H9 (cell line): ENCODE results near the gene VTCN1. TPM values are rescaled to one million over a fixed set of nuclear protein-coding genes. Genes with fewer than 3 reads are reported as not detected.

Experiments
- DNase-seq: peaks from one replicate; pipeline ENCODE4 v3.0.0-alpha.2; 2017
- H2AFZ ChIP-seq: one replicate; pipeline ENCODE4 v1.6.1; 2013; ENCODE audit warnings: mild to moderate bottlenecking, low read length, control low read depth, moderate library complexity
- H2AK5ac ChIP-seq: 2 replicates; pipeline ENCODE4 v1.6.1; 2013; ENCODE audit warnings: low read length, control low read depth, mixed read lengths; ENCODE audit not compliant: insufficient read length
- H2BK120ac ChIP-seq: one replicate; pipeline ENCODE4 v1.6.1; 2013; ENCODE audit warnings: low read depth, mild to moderate bottlenecking, low read length, control low read depth, inconsistent platforms; ENCODE audit not compliant: poor library complexity, severe bottlenecking
- H2BK12ac ChIP-seq: 2 replicates; pipeline ENCODE4 v1.6.1; 2013; ENCODE audit warnings: low read length, control low read depth, mixed read lengths, low read depth; ENCODE audit not compliant: insufficient read length
- H2BK15ac ChIP-seq: 2 replicates; pipeline ENCODE4 v1.6.1; 2013; ENCODE audit warnings: low read depth, low read length, control low read depth
- H2BK20ac ChIP-seq: one replicate; pipeline ENCODE4 v1.6.1; 2013; ENCODE audit warnings: low read depth, mild to moderate bottlenecking, low read length, control low read depth, inconsistent platforms; ENCODE audit not compliant: poor library complexity, severe bottlenecking
- H2BK5ac ChIP-seq: 2 replicates; pipeline ENCODE4 v1.6.1; 2013; ENCODE audit warnings: low read length, control low read depth, mixed read lengths; ENCODE audit not compliant: insufficient read length
- H3K14ac ChIP-seq: 2 replicates; pipeline ENCODE4 v1.6.1; 2013; ENCODE audit warnings: low read length, control low read depth; ENCODE audit not compliant: insufficient read depth
- H3K18ac ChIP-seq: 2 replicates; pipeline ENCODE4 v1.6.1; 2013; ENCODE audit warnings: low read depth, mild to moderate bottlenecking, mixed read lengths, low read length, control low read depth; ENCODE audit not compliant: insufficient read length
- H3K23ac ChIP-seq: 2 replicates; pipeline ENCODE4 v1.6.1; 2013; ENCODE audit warnings: low read length, control low read depth, mixed read lengths, low read depth; ENCODE audit not compliant: insufficient read length
- H3K23me2 ChIP-seq: 2 replicates; pipeline ENCODE4 v1.6.1; 2013; ENCODE audit warnings: low read depth, mild to moderate bottlenecking, mixed read lengths, low read length, control low read depth; ENCODE audit not compliant: insufficient read length, poor library complexity, severe bottlenecking
- H3K27ac ChIP-seq: 2 replicates; pipeline ENCODE4 v1.5.1; 2013; ENCODE audit warnings: low read length, control low read depth, mixed read lengths, low read depth; ENCODE audit not compliant: insufficient read length
- H3K27me3 ChIP-seq: 2 replicates; pipeline ENCODE4 v1.6.1; 2013; ENCODE audit warnings: low read length, control low read depth, inconsistent platforms; ENCODE audit not compliant: insufficient read depth
- H3K4ac ChIP-seq: 2 replicates; pipeline ENCODE4 v1.6.1; 2013; ENCODE audit warnings: low read depth, mild to moderate bottlenecking, control low read depth, inconsistent platforms, low read length, moderate library complexity
- H3K4me1 ChIP-seq: 2 replicates; pipeline ENCODE4 v1.6.1; 2013; ENCODE audit warnings: low read length, control low read depth, inconsistent platforms; ENCODE audit not compliant: insufficient read depth
- H3K4me2 ChIP-seq: 2 replicates; pipeline ENCODE4 v1.6.1; 2013; ENCODE audit warnings: low read length, control low read depth, mixed read lengths; ENCODE audit not compliant: insufficient read length, insufficient read depth
- H3K56ac ChIP-seq: 2 replicates; pipeline ENCODE4 v1.6.1; 2013; ENCODE audit warnings: low read depth, mild to moderate bottlenecking, mixed read lengths, low read length, control low read depth; ENCODE audit not compliant: insufficient read length
- H3K79me1 ChIP-seq: 2 replicates; pipeline ENCODE4 v1.6.1; 2013; ENCODE audit warnings: low read depth, mild to moderate bottlenecking, moderate library complexity, low read length, control low read depth, inconsistent platforms; ENCODE audit not compliant: insufficient read depth, poor library complexity, severe bottlenecking
- H3K79me2 ChIP-seq: 2 replicates; pipeline ENCODE4 v1.6.1; 2013; ENCODE audit warnings: low read length, control low read depth, inconsistent platforms; ENCODE audit not compliant: insufficient read depth
- H3K9ac ChIP-seq: 2 replicates; pipeline ENCODE4 v1.6.1; 2013; ENCODE audit warnings: low read length, control low read depth, mixed read lengths; ENCODE audit not compliant: insufficient read length; ENCODE audit errors: extremely low read depth
- H3K9me3 ChIP-seq: one replicate; pipeline ENCODE4 v1.6.1; 2013; ENCODE audit warnings: low read depth, low read length, inconsistent platforms; ENCODE audit not compliant: control insufficient read depth
- H3T11ph ChIP-seq: one replicate; pipeline ENCODE4 v1.6.1; 2013; ENCODE audit warnings: mild to moderate bottlenecking, low read length, control low read depth, inconsistent platforms
- H4K20me1 ChIP-seq: one replicate; pipeline ENCODE4 v1.6.1; 2013; ENCODE audit not compliant: control insufficient read depth, insufficient read length, insufficient read depth
- H4K5ac ChIP-seq: 2 replicates; pipeline ENCODE4 v1.6.1; 2013; ENCODE audit warnings: low read depth, mild to moderate bottlenecking, mixed read lengths, low read length, control low read depth; ENCODE audit not compliant: insufficient read length
- H4K8ac ChIP-seq: replicated peaks from 2 replicates; pipeline ENCODE4 v1.6.1; 2013; ENCODE audit warnings: low read length, control low read depth, mixed read lengths, low read depth; ENCODE audit not compliant: insufficient read length
- H4K91ac ChIP-seq: 2 replicates; pipeline ENCODE4 v1.6.1; 2013; ENCODE audit warnings: low read depth, mild to moderate bottlenecking, moderate library complexity, mixed read lengths, low read length, control low read depth; ENCODE audit not compliant: insufficient read length
- H3K27ac Mint-ChIP-seq, 3 experiments: 2 replicates in 2 of 3; 3 replicates in 1 of 3; pipeline ENCODE4 v1.8.0; 2020 to 2021; ENCODE audit warnings: mixed read lengths in 3 of 3, mild to moderate bottlenecking in 1 of 3, moderate library complexity in 1 of 3
- H3K27me3 Mint-ChIP-seq: 2 replicates; pipeline ENCODE4 v1.8.0; 2021; ENCODE audit warnings: low read depth, mild to moderate bottlenecking, moderate library complexity, mixed read lengths
- H3K36me3 Mint-ChIP-seq, 3 experiments: 2 replicates in 2 of 3; 3 replicates in 1 of 3; pipeline ENCODE4 v1.8.0; 2020 to 2021; ENCODE audit warnings: low read depth in 3 of 3, mixed read lengths in 3 of 3; ENCODE audit not compliant: insufficient read depth in 1 of 3
- H3K4me1 Mint-ChIP-seq, 2 experiments: 2 replicates each; pipeline ENCODE4 v1.8.0; 2020; ENCODE audit warnings: mixed read lengths in 2 of 2
- H3K4me3 Mint-ChIP-seq, 2 experiments: 2 replicates in 1 of 2; 3 replicates in 1 of 2; pipeline ENCODE4 v1.8.0; 2020 to 2021; ENCODE audit warnings: mild to moderate bottlenecking in 2 of 2, mixed read lengths in 2 of 2, moderate library complexity in 1 of 2
- H3K9me3 Mint-ChIP-seq, 2 experiments: 2 replicates in 1 of 2; 3 replicates in 1 of 2; pipeline ENCODE4 v1.8.0; 2020; ENCODE audit warnings: mild to moderate bottlenecking in 2 of 2, mixed read lengths in 2 of 2, moderate library complexity in 1 of 2
- WGBS: extraction: QIAGEN DNeasy Blood & Tissue Kit; methylation state at CpG from one replicate; pipeline ENCODE4 v1.1.7; 2013; ENCODE audit warnings: missing lambda C conversion rate, low lambda C conversion rate, mixed read lengths; ENCODE audit not compliant: insufficient read length; ENCODE audit errors: extremely low coverage; 5-methylcytosine and 5-hydroxymethylcytosine counted together
- total RNA-seq: library from RNA; stranded (reverse); gene quantifications from 2 replicates; pipeline ENCODE4 v1.2.1, GENCODE V29; 2021
- TF ChIP-seq, protein P1 (sequence below): fragments of 200-600 bp; sonication (generic); conservative IDR thresholded peaks from 3 replicates; pipeline ENCODE4 v1.8.0; 2021; ENCODE audit warnings: antibody characterized with exemption, mild to moderate bottlenecking

The VTCN1 gene
- total RNA-seq, 1 experiment from 2014 or later: 0.33 TPM

DNA sequence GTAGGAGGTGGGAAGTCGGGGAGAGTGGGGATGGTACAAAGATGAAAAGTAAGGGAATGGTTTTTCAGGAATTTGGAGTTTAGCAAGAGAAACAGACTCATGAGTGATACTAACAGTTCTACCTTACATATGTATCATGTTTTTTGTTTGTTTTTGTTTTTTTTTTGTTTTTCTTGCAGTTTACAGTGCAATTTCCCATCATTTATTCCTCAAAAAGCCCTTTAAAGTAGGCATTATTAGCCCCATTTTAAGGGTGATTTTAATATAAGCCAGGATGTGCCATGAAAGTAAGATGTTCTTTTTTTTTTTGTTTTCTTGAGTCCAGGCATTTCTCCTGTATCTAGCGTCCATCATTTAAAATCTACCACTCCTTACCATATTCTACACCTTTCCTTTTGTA lies 75.4 kb downstream of the VTCN1 start:
- H3K4me1 Mint-ChIP-seq: peaks cover 39 to 48% of the 10 kb centered on the region in 2 experiments

More for the DNA sequence above, 75.4 kb downstream of the VTCN1 start:
- H3K79me1 ChIP-seq: no peaks in the 10 kb centered on the region
- H4K8ac ChIP-seq: no peak overlapping the region
- H3K27ac Mint-ChIP-seq: peak overlapping the region in 1 of 3 experiments; percentile 95; a peak in 3 of 7 replicates
- no peaks in the 10 kb centered on the region for H3K9me3 Mint-ChIP-seq
- H2BK20ac ChIP-seq: no peak overlapping the region
- H3K18ac ChIP-seq: no peak overlapping the region
- H4K20me1 ChIP-seq: no peaks in the 10 kb centered on the region
- no peak overlapping the region for H2BK15ac ChIP-seq
- H2AFZ ChIP-seq: no peak overlapping the region
- H3K27me3 Mint-ChIP-seq: no peaks in the 10 kb centered on the region
- no peak overlapping the region for H3K27ac ChIP-seq
- H2AK5ac ChIP-seq: no peak overlapping the region
- no peaks in the 10 kb centered on the region; the same call in 1 of the 2 replicates for H3K4me1 ChIP-seq
- H2BK12ac ChIP-seq: no peak overlapping the region
- no peak overlapping the region for H4K5ac ChIP-seq
- H3K4ac ChIP-seq: no peak overlapping the region
- H3K9ac ChIP-seq: no peak overlapping the region
- no peak overlapping the region for H2BK120ac ChIP-seq
- TF ChIP-seq, protein P1, sequence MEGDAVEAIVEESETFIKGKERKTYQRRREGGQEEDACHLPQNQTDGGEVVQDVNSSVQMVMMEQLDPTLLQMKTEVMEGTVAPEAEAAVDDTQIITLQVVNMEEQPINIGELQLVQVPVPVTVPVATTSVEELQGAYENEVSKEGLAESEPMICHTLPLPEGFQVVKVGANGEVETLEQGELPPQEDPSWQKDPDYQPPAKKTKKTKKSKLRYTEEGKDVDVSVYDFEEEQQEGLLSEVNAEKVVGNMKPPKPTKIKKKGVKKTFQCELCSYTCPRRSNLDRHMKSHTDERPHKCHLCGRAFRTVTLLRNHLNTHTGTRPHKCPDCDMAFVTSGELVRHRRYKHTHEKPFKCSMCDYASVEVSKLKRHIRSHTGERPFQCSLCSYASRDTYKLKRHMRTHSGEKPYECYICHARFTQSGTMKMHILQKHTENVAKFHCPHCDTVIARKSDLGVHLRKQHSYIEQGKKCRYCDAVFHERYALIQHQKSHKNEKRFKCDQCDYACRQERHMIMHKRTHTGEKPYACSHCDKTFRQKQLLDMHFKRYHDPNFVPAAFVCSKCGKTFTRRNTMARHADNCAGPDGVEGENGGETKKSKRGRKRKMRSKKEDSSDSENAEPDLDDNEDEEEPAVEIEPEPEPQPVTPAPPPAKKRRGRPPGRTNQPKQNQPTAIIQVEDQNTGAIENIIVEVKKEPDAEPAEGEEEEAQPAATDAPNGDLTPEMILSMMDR: no peak
- no peak overlapping the region for H2BK5ac ChIP-seq
- no peak overlapping the region for H3K14ac ChIP-seq
- H3K4me3 Mint-ChIP-seq: no peak overlapping the region; a peak in 1 of 5 replicates
- H3T11ph ChIP-seq: no peak overlapping the region
- no peak for DNase-seq
- no peaks in the 10 kb centered on the region for H3K9me3 ChIP-seq
- no peaks in the 10 kb centered on the region for H3K27me3 ChIP-seq
- H3K36me3 Mint-ChIP-seq: no peaks in the 10 kb centered on the region
- H3K4me2 ChIP-seq: no peak overlapping the region
- H4K91ac ChIP-seq: no peak overlapping the region
- no peaks in the 10 kb centered on the region for H3K23me2 ChIP-seq
- no CpG with 5 or more reads among the region's 2 CpGs for WGBS
- no peaks in the 10 kb centered on the region for H3K79me2 ChIP-seq
- no peak overlapping the region for H3K56ac ChIP-seq
- no peak overlapping the region for H3K23ac ChIP-seq
